Thymus (tissue), 14 donors: ENCODE measurements around the gene RABL2B. TPM values are rescaled to one million over a fixed set of nuclear protein-coding genes. Genes with fewer than 3 reads are reported as not detected.
A peak's percentile ranks its signal among the peaks of the same experiment; 100 is the strongest.
"Not testable (repeated sequence)": the region's sequence is repeated elsewhere in the genome, so short reads cannot be mapped to it uniquely, and the experiment has no call there.

Source experiments
- DNase-seq, 9 donors: peaks; one replicate each; pipeline ENCODE4 v3.0.0-alpha.2; 2013; ENCODE audit warnings: low spot score in 9 of 9, low read depth in 6 of 9, missing footprints in 1 of 9
- H3K27ac ChIP-seq, 2 donors: one replicate each; pipeline ENCODE4 v1.5.1; 2013; ENCODE audit warnings: control low read depth in 1 of 2, low read depth in 1 of 2, low read length in 1 of 2, mild to moderate bottlenecking in 1 of 2, moderate library complexity in 1 of 2
- H3K27me3 ChIP-seq, 2 donors: one replicate each; pipeline ENCODE4 v1.5.1; 2013; ENCODE audit warnings: low read length in 1 of 2; ENCODE audit not compliant: control insufficient read depth in 2 of 2, insufficient read depth in 1 of 2
- H3K36me3 ChIP-seq, 2 donors: one replicate each; pipeline ENCODE4 v1.5.1; 2013; ENCODE audit warnings: low read length in 1 of 2, mild to moderate bottlenecking in 1 of 2, moderate library complexity in 1 of 2; ENCODE audit not compliant: control insufficient read depth in 2 of 2, insufficient read depth in 2 of 2
- H3K4me1 ChIP-seq, 2 donors: one replicate each; pipeline ENCODE4 v1.5.1; 2013; ENCODE audit warnings: low read length in 2 of 2; ENCODE audit not compliant: control insufficient read depth in 2 of 2, insufficient read depth in 2 of 2
- H3K4me3 ChIP-seq, 2 donors: one replicate each; pipeline ENCODE4 v1.5.1; 2013; ENCODE audit warnings: low read length in 2 of 2, control low read depth in 1 of 2, mild to moderate bottlenecking in 1 of 2
- H3K9me3 ChIP-seq, 2 donors: one replicate each; pipeline ENCODE4 v1.5.1; 2013; ENCODE audit warnings: low read length in 1 of 2, mild to moderate bottlenecking in 1 of 2; ENCODE audit not compliant: control insufficient read depth in 2 of 2, insufficient read depth in 1 of 2
- whole genome bisulfite sequencing: extraction: QIAGEN DNeasy Blood & Tissue Kit; methylation state at CpG from one replicate; pipeline ENCODE4 v1.1.7; 2013; 5-methylcytosine and 5-hydroxymethylcytosine counted together
- long read RNA-seq, 10 donors: transcript quantifications; one replicate each; lab custom pipeline, GENCODE V29; 2026
- polyA plus RNA-seq: library from polyadenylated mRNA; stranded (reverse); fragments of 200-250 nt; gene quantifications from one replicate; pipeline ENCODE4 v1.2.3, GENCODE V29; 2013
- total RNA-seq: library from RNA; stranded (reverse); fragments of 120-200 nt; gene quantifications from one replicate; pipeline ENCODE4 v1.2.4, GENCODE V29; 2013
- donor health status: healthy.

Gene RABL2B
- total RNA-seq: 12.4 TPM
- 27.6 TPM for polyA plus RNA-seq
- long read RNA-seq, donor 1: 0 reads
- long read RNA-seq, donor 2, partial matches to known transcripts: 0 of 30 reads
- long read RNA-seq, donor 2, other reads (novel, unspliced or antisense): 24 of 30 reads
- long read RNA-seq, donor 3, partial matches to known transcripts: 0 of 3 reads
- long read RNA-seq, donor 3, other reads (novel, unspliced or antisense): 0 of 3 reads
- long read RNA-seq, donor 4, partial matches to known transcripts: 15 of 24 reads
- long read RNA-seq, donor 4, other reads (novel, unspliced or antisense): 9 of 24 reads
- long read RNA-seq, donor 5, partial matches to known transcripts: 0 of 4 reads
- long read RNA-seq, donor 5, other reads (novel, unspliced or antisense): 0 of 4 reads
- long read RNA-seq, donor 6: 0 reads
- long read RNA-seq, donor 7, partial matches to known transcripts: 6 of 9 reads
- long read RNA-seq, donor 7, other reads (novel, unspliced or antisense): 0 of 9 reads
- long read RNA-seq, donor 8, partial matches to known transcripts: 0 of 1 reads
- long read RNA-seq, donor 8, other reads (novel, unspliced or antisense): 0 of 1 reads
- long read RNA-seq, donor 9, partial matches to known transcripts: 12 of 13 reads
- long read RNA-seq, donor 9, other reads (novel, unspliced or antisense): 0 of 13 reads
- long read RNA-seq, donor 10, partial matches to known transcripts: 0 of 2 reads
- long read RNA-seq, donor 10, other reads (novel, unspliced or antisense): 0 of 2 reads

DNA sequence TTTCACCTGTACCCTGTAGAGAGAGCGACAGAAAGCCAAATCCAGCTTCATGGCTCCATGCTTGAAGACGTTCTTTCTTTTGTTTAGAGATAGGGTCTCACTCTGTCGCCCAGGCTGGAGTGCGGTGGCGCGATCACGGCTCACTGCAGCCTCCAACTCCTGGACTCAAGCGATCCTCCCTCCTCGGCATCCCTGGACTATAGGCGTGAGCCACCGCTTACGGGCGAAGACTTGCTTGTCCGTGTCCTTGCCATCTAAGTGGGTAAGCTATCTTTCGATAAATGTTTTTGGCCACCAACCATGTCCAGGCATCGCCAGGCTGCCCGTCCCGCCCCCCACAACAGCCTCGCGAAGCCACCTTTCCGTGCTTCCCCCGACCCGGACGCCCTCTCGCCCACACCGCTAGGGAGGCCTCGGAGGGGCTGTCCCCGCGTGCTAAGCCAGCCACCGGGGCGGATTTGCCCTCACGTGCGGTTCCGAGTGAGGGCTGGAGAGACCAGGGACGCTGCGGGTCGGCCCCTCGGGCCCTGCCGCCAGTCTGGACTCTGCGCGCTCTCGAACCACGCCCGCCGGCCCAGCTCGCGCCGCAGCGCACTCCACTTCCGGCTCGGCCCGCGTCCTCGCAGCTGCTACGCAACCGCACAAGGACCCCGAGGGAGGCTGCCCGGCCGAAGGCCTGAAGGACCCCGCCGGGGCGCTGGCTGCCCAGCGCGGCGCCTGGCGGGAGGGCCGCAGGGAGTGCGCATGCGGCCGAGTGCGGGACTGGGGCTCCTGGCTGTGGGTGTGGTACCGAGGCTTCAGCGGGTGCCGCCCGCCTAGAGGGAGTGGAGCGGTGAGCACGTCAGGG is at the start of gene RABL2B:
TSS of gene RABL2B (minus strand) at position 604 of the 847 bp plus-strand sequence. CDS start 1,342 bp downstream, outside the sequence.
- not testable (repeated sequence) for H3K36me3 ChIP-seq, H3K9me3 ChIP-seq, H3K4me1 ChIP-seq, H3K27ac ChIP-seq, H3K27me3 ChIP-seq
- WGBS: under 1% methylated on average over 59 of the region's 77 CpGs
- peak within 1 kb of the TSS; percentile 45 to 53 for H3K4me3 ChIP-seq
- DNase-seq: peak; percentile 57 to 92 (median 77)

DNA sequence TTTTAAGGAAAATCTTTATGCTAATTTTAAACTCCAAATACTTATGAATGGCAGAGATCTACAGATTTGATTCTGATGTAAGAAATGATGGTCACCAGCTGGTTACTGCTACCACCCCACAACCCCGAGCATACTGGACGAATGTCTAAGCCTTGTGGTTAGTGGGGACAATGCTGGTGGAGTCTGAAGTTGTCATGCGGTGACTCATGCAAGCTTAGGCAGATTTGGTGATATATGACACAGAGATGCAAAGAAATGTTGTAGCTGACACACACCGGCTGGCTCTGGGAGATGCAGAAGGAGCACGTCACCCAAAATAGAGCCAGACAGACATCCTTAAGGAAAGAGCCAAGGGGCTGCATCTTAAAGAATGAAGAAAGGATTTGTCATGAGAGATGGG is 3.5 kb upstream of the RABL2B start:
- not testable (repeated sequence) for H3K4me1 ChIP-seq, H3K27me3 ChIP-seq, DNase-seq, H3K9me3 ChIP-seq, H3K27ac ChIP-seq, H3K36me3 ChIP-seq, H3K4me3 ChIP-seq
- 92% methylated on average over 4 of the region's 5 CpGs for WGBS

DNA sequence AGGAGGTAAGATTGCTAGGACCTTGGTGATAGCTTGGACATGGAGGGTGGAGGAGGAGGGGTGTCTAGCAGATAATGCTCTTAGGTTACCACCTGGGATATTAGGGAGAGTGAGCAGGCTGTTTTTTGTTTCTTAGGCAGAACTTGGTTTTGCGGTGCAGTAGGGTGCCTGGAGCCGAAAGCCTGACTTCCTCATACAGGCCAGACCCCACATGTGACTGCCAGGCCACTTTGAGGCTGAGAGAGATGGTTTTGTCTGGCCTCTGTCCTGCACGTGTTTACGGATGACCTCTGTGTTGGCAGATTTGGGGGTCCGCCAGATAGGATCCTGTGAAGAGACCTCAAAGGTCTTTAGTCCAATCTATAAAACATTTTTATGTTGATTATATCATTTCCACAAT is 1.9 kb upstream of the RABL2B start:
- 87% methylated on average over 5 of the region's 5 CpGs for WGBS
- not testable (repeated sequence) for H3K9me3 ChIP-seq, H3K36me3 ChIP-seq, H3K4me3 ChIP-seq, H3K27me3 ChIP-seq, DNase-seq, H3K4me1 ChIP-seq, H3K27ac ChIP-seq

DNA sequence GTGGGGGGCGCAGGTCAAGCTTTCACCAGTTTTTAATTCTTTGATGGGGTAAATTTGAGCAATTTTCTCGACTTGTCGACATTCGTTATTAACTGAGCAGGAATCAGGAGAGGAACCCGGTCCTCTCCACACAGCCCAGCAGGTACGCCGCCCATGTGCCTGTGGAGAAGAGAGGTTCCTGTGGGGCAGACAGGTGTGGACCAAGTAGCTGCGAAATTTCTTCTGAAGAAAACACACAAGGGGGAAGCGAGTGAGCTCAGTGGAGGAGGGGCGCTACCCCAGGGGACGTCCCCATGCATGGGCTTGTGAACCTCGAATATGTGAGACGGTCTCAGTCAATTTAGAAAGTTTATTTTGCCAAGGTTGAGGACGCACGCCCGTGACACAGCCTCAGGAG is 442 bp upstream of the RABL2B start:
- peak in 4 of 9 donors; percentile 0 to 24 (median 3) for DNase-seq

DNA sequence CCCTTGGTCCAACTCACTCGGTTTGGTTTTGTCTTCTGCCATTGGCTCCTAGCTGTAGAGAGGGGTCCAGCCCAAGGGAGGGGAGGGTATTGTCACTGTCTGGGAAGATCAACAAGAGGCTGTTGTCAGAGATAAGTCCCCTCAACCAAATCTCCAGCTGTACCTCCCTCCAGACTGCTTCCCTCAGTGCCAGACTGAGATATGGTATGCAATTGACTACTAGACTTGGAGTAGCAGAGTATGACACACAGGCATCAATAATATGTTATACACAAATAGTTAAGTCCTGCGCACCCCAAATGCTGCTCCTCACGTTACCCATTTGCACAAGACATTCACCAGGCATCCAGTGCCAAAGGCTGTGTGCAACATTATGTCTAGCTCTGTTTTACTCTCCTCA is 1.2 kb downstream of the RABL2B start:
- not testable (repeated sequence) for H3K27me3 ChIP-seq, H3K4me1 ChIP-seq, DNase-seq, H3K4me3 ChIP-seq, H3K27ac ChIP-seq, H3K36me3 ChIP-seq, H3K9me3 ChIP-seq
- WGBS: 99% methylated on average over 2 of the region's 3 CpGs

More for the DNA sequence above, 442 bp upstream of the RABL2B start:
- peak overlapping the region; percentile 41 to 53 for H3K4me3 ChIP-seq
- not testable (repeated sequence) for H3K27ac ChIP-seq, H3K4me1 ChIP-seq, H3K27me3 ChIP-seq, H3K36me3 ChIP-seq, H3K9me3 ChIP-seq
- under 1% methylated on average over 10 of the region's 16 CpGs for WGBS

DNA sequence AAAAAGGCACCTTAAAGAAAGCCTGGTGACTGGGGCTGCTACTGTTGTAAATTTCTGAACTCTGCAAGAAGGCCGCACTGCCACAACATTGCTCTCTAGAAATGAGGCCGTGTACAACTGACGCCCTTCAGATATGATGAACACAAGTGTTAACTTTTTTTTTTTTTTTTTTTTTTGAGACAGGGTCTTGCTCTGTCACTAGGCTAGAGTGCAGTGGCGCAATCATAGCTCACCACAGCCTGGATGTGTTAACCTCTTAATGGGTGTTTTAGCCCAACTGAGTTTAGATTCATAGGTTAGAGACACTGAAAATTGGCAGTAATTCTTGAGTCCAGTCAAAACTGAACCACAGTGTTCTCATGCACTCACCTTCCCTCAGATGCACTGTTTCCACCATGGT is 3.2 kb downstream of the RABL2B start:
- not testable (repeated sequence) for DNase-seq, H3K27me3 ChIP-seq, H3K4me3 ChIP-seq, H3K4me1 ChIP-seq, H3K27ac ChIP-seq, H3K9me3 ChIP-seq, H3K36me3 ChIP-seq
- 98% methylated on average over 4 of the region's 4 CpGs for WGBS

DNA sequence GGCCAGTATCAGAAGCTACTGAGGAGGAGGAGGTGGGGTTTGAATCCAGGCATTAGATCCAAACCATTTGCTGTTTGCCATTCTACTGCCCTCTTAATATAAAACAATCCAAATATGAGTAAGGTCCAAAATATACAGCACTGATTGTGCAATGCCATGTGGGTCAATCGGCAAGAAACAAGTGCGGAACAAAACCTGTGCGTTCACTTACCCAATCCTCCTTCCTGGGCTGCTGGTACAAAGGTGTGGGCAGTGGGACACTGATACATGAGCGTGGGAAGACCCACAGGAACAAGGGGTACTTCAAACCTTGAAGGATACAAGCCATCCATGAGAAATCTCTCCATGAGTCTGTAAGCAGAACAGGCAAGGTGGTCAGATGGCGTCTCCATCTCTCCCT is 5.8 kb downstream of the RABL2B start:
- H3K36me3 ChIP-seq, DNase-seq, H3K9me3 ChIP-seq, H3K27me3 ChIP-seq, H3K4me1 ChIP-seq, H3K4me3 ChIP-seq, H3K27ac ChIP-seq: not testable (repeated sequence)
- 96% methylated on average over 5 of the region's 5 CpGs for WGBS

DNA sequence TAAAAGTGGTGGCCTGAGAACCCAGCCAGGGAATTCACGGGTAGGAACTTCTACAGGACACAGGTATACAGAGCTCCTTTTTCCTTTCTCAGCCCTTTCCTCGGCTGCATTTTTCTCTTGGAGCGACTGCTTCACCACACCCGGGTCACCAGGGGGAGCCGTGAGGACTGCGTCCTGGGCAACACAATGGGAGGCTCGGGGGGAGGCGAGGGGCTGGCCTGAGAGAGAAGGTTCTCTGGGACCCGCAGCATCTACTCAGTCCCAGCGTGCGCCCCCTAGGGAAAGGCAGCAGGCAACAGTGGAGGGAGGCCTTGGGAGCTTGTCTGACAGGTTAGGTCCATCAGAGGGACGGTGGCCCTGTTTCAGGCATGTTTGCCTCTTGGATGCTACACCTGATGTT is 8.3 kb downstream of the RABL2B start:
- not testable (repeated sequence) for H3K4me1 ChIP-seq, H3K4me3 ChIP-seq, H3K27me3 ChIP-seq, H3K36me3 ChIP-seq, H3K9me3 ChIP-seq, H3K27ac ChIP-seq
- WGBS: 54% methylated on average over 12 of the region's 12 CpGs
- DNase-seq: peak in 4 of 9 donors; percentile 2 to 43 (median 22)

DNA sequence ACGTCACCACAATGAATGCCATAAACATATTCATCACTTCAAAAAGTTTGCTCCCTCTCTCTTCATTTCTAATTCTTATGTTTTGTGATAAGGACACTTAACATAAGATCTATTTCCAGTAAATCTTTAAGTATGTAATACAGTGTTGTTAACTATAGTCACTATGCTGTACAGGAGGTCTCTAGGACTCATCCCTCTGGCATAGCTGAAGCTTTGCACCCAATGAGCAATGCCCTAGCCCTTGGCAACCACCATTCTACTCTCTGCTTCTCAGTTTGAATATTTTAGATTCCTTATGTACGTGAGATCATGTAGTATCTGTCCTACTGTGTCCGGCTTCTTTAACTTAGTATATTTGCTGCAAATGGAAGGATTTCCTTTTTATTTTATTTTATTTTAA is 19.1 kb downstream of the RABL2B start:
- H3K27ac ChIP-seq, H3K4me1 ChIP-seq, H3K9me3 ChIP-seq, H3K4me3 ChIP-seq, H3K27me3 ChIP-seq, DNase-seq, H3K36me3 ChIP-seq: not testable (repeated sequence)
- WGBS: 86% methylated on average over 3 of the region's 3 CpGs
